EH (cell line): Measurements from ENCODE around the gene MYL5.
"Not testable (repeated sequence)": the region's sequence is repeated elsewhere in the genome, so short reads cannot be mapped to it uniquely, and the experiment has no call there.

Experiments used
- DNase-seq: peaks from one replicate; pipeline ENCODE4 v3.0.0-alpha.2; 2015; ENCODE audit warnings: low read depth

The MYL5 gene

DNA sequence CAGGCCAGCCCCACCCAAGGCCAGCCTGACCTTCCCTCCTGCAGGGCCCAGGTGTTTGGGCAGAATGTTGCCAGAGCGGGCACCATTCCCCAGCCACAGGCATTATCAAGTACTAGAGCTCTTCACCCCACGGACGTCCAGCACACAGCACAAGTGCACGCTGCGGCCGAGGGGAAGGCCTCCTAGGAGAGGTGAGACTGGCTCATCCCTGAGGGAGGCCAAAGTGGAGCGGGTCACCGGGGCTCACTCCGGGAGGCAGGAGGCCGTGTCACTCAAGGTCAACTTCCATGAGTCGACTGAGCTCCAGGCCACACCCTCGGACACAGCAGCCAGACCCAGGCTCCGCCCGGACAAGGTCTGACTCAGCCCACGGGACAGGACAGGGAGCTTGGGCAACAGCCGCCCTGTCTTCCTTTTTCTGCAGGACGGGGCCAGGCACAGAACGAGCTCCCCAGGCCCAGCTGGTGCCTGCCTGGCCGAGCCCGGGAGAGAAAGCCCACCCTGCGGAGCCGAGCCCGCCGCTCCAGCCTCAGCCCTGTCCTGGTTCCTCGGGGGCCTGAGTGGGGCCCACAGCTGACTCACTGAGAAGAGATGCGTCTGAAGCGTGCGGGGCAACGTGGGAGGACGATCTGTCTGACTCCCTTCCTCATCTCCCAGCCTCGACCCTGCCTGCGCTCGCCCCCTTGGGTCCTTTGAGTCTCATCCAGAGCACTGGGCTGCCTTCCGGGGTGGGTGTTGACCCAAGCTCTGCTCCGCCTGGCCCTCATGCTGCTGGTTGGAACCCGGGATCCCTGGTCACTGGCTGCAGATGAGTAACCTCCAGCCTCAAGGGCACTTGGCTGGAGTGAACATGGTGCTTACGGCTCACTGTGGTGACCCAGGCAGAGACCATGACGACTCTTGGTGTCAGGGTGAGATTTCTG, 13.0 kb downstream of the MYL5 start:
- DNase-seq: peak; percentile 87

DNA sequence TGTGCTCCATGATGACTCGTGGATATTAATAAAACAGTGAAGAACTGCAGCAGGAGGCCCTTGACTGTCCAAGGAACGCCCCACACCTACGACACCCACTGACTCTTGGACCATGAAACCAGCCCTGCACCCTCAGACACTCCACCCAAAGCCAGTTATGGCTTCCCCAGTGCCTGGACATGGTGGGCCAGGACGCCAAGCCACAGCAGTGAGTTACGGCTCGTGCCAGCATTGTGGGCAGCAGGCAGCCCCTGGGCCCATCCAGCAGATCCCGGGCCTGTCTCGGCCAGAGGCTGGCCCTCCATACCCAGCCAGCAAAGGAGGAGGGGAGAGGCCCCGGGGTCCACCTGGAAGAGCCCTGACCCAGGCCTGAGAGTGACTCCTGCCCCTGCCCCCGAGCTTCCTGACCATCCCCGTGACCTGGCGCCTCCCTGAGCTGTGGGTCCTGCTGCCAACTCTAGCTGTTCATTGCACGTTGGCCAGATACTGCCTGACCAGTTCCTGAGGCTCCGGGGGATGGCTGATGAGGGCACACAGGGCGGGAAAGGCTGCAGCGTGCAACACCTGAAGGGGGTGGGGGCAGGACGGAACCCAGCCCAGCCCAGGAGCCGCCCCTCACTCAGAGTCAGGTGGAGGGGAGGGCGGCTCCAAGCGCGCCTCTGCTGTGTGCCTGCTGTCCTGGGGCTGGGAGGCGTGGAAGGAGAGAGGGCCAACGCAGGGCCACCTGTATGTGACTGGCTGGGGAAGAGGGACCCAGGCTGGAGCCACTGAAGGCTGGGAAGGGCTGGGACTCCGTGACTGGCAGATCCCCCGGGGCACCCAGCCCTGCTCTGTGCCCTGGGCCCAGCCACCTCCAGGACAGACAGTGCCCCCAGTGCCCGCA, 13.9 kb downstream of the MYL5 start:
- DNase-seq: no peak

DNA sequence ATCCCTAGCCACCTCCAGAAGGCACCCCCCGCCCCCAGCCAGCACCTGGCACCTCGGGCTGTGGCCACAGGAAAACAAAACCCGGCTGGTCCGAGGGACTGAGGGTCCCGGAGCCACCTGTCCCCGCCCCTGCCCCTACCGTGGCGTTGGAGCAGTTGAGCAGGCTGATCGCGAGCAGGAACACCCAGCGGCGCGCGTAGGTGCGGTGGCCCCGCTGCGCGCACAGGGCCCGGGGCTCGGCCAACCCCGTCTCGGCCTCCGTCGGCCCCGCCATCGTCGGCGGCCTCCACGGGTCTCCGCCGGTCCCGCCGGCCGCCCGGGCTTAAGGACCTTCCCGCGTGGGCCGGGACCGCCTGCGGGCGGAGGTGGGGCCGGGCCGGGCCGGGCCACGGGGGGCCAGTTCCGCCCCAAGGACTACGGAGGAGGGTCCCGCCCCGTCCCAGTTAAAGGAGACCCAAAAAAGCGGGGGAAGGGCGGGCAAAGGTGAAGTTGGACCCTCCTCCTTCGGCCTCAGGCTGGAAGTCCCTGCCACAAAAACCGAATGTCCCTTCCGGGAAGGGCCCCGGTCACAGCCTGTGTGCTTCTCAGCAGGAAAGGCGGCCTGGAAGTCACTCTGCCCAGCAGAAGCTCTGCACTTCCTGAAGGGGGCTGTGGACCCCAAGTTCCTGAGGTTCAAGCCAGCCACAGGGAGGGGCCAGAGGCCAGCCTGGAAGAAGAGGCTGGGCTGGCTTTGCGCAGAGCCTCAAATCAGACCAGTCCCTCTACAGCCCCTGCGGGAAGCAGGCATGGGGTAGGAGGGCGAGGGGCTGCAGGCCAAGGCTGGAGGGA, 14.7 kb downstream of the MYL5 start, which contains the start of gene SLC49A3:
TSS of gene SLC49A3 (minus strand) at position 298 of the 828 bp plus-strand sequence. CDS start at position 274, 24 bp downstream.
- no peak for DNase-seq

DNA sequence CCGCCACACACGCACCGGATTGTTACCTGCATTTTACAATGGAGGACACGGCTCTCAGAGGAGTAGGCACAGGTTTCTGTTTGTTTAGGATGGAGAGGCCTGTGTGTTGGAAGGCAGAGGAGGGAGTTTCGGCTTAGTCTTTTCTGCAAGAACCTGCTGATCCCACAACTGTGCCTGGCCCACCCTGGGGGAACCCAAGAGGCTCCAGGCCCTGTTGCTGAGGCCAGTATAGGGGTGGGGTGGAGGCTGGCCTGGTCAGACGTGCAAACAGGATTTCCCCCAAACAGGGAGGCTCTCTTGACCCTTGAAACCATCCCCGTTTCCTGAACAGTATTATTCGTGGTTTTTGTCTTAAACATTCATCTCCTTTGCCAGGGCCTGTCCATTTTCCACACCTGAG, 15.4 kb downstream of the MYL5 start:
- DNase-seq: no peak

DNA sequence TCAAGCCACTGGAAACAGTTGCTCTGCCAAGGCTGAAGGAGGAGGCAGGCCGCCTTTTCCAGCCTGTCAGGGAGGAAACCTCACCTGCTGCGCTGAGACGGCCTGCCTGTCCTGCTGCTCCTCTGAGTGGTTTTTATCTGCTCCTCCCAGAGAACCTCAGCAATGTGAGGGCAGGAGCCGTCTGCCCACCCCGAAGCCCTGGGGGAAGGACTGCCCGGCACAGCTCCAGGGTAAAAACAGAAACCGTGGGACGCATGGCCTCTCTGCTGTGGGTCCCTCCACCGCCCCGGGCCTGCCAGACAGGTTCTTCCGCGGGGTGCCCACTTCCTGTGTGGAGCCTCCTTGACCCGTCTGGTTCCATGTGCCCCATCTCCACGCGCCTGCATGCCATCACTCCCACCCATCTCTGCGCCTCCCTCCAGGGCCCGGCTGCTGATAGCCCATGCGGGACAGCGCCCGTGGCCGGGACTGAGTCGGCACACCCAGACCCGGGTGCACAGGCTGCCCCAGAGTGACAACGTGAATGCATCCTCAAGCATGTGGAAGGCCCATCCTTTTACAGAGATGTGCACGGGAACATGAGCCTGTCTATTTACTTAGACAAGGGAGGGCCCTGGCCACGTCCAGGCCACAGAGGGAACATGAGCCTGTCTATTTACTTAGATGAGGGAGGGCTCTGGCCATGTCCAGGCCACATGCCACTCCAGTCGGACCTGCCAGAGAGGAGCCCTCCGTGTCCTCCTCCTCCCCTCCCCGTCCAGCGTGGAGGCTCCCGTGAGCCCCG, 18.6 kb downstream of the MYL5 start:
- DNase-seq: no peak

DNA sequence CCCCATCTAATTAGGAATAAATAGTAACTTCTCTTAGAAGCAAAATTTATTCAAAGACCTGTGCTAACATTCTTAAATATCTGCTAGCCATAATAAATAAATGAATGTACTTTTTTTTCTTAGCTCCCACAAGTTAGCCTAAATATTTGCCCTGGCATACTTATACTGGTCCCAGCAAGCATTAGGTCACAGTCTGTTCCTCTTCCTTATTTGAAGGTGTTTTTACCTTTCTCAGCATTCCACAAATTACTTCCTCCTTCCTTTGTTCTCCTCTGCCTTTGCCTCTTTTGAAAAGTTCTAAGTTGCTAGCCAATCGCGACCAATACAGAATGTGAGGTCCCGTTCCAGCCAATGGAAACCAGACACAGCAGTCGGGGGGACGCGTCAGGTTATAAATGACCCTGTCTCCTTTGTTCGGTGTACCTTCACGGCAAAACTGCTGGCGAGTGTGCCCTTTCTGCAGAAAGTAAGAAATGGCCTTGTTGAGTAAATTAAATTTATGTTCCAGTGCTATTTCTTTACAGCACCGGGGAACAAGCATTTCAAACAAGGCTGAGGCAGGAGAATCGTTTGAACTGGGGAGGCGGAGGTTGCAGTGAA, 20.1 kb downstream of the MYL5 start:
- not testable (repeated sequence) for DNase-seq

DNA sequence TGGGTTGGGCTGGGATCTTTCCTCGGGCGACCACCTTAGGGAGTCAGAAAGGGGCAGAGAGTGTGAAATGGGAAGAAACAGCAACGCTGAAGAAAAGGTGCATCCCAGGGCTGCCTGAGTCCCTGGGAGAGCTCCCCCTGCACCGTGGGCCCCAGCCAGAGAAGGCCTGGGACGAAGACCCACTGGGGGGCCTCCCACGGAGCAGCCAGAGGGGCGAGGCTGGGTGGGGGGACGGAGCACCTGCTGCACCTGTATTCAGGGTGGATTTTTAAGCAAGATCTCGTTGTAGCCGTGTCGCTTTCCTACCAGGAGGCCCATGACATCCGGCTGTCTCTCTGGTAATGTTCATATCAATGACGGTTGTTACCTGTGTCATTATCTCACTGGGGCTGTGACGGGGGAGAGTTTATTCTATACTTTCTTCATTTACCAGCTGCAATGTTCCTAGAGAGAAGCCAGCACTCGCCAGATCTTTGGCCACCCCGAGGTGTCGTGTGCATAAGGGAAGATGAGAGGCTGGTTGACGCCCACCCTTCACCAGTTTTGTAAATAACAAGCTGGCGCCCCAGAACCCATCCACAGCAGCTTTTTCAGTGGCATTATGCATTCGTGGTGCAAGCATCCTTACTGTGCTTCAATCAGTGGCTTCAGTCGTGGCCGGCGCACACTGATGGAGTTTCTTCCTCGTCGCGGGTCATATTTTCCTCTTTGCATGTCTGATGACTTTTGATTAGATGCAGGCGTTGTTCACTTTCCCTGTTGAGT, 25.7 kb downstream of the MYL5 start:
- no peak for DNase-seq

DNA sequence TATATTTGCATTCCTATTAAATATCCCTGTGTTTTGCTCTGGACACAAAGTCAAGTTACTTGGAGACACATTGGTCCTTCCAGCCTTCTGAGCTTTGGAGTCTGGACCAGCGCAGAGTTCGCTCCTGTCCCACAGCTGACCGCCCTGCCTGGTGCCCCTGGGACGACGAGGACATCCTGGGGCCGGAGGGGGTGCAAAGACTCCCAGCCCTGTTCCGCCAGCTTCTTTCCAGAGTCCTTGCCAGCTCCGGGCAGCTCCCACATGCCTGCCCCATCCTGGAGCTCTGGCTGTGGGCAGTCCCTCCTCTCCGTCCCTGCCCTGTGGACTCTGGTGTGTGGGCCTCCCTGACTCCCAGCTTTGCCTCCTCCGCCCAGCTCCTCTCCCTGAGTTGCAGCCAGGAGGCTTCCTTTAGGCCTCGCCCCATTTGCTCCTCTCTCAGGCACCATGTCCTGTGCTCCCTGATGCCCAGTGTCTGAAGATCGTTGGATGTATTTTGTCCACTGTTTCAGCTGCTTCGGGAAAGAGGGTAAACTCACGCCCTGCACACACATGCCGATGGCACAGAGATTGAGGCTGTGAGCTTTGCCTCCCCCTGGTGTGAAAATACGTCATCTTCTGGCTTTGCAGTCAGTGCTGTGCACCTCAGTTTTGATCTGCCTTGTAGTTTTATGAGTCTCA, 26.4 kb downstream of the MYL5 start:
- no peak for DNase-seq

DNA sequence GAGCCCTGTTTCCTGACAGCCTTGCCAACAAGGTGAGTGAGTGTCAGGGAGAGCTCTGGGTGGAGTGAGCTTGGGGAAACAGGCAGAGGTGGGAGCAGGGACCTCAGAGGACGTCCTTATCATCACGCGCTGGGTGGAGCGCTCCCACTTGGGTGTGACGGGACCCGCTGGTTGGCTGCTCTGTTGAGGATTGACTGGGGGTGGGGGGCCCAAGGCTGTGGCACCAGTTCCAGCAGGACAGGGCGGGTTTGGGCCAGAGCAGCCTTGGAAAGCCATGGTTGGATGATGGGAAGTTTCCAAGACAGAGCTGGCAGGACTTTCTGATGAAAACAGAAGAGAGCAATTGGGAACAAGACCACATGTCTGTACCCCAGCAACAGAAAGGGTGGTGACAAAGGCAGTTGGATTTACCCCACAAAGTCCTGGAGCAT, 28.3 kb downstream of the MYL5 start:
- DNase-seq: no peak

DNA sequence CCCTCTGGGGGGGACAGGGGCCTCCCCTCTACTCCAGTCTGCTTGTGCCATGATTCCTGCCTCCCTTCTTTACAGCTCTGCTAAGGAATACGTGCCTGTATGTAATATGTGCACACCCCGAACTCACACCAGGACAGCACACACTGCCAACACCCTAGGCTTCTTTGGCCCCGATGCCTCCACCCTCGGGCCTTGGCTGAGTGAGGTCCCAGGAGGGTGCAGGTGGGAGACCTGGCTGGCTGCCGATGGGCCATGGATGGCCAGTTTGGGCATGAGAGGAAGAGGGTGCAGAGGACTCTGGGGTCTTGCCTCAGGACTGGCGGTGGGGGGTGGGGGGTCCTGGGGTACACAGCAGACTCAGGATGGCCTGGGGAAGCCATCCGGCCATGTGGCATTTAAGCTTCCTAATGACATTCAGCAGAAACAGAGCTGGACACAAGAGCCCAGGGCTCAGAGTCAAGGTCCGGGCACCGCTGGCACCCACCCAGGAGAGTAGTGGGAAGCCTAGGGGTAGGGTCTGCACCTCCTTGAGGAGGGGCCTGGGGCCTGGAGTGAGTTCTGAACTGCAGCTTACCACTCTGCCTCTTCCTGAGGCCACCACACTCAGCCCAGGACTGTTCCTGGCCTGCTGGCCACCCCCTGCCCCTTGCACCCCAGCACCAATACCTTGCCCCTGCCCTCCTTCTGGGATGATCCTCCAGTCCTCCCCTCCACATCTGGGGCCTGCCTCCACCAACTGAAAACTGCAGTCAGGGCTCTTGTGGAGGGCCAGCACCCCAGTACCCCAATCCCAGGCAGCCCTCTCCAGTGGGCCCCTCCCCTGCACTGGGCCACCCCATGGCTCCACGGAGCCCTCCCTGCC, 29.2 kb downstream of the MYL5 start:
- no peak for DNase-seq

DNA sequence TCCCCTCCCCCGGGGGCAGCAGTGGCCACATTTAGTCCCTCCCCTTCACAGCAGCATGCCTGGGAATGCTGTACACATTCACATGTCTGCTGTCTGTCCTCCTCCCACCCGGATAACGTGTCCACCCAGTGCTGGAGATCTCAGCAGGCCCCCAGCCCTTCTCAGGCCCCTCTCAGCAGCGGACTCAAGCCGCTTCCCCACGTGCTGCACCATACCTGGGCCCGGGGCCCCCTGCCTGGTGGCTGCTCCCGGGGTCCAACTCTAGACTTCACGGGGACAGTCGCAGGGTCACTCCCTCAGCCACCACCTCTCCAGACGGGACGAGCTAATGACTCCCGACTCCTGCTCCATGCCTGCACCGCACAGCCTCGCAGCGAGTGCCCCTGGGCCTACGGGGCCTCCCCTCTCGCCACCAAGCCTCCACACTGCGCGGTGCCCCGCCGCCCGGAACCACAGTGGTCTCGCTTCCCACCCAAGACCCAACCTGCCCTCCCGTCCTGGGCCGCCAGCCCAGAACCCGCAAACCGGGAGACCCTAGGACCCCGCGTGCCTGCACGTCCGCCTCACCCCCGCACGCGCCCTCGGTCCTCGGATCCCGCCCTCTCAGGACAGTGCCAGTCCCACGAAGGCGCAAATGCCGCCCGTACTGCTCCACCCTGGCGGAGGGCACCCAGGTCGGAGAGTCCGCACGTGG, 30.0 kb downstream of the MYL5 start:
- DNase-seq: no peak

DNA sequence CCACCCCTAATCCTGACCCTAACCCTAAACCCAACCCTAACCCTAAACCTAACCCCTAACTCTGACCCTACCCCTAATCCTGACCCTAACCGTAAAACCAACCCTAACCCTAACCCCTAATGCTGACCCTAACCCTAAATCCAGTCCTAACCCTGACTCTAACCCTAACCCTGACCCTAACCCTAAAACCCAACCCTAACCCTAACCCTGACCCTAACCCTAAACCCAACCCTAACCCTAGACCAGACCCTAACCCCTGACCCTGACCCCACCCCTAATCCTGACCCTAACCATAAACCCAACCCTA, 30.6 kb downstream of the MYL5 start:
- no peak for DNase-seq

DNA sequence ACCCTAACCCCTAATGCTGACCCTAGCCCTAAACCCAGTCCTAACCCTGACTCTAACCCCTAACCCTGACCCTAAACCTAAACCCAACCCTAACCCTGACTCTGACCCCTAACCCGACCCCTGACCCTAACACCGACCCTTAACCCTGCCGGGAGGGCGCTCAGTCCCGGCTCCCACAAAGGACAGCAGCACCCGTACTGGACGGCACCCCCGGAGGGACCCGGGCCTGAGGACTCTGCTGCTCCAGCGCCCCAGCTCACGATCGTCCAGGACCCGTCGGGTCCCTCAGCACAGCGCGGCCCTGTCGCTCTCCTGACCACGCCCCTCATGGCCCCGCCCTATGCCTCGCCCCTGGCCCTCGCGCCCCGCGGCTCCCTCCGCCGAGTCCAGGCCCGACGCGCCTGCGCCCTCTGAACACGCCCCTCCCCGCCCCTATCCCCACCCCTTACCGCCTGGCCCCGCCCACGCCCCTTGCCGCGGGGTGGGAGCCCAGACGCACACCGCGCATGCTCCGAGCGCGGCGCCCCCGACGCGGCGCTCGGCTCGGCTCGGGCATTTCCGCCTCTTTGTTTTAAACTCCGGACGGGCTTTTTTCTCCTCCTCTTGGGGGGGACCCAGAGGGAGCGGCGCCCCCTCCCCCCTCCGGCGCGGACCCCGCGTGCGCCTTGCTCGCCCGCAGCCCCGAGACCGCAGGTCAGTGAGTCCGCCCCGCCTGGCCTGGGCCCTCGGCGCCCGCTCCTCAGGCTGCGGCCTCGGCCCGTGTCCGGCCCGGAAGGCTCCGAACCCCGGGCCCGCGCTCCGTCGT, 31.1 kb downstream of the MYL5 start, which contains the start of gene PCGF3:
TSS of gene PCGF3 (plus strand) at position 555 of the 805 bp plus-strand sequence. CDS start 27,849 bp downstream, outside the sequence.
- peak; percentile 95 for DNase-seq

DNA sequence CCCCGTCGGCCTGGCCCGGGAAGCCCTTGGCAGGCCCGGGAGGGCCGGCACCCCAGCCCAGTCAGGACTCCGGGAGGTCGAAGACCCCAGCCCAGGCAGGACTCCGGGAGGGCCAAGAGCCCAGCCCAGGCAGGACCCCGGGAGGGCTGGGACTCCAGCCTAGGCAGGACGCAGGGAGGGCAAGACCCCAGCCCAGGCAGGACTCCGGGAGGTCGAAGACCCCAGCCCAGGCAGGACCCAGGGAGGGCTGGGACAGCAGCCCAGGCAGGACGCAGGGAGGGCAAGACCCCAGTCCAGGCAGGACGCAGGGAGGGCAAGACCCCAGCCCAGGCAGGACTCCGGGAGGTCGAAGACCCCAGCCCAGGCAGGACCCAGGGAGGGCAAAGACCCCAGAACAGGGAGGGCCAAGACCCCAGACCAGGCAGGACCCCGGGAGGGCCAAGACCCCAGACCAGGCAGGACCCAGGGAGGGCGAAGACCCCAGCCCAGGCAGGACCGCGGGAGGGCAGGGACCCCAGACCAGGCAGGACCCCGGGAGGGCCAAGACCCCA, 31.8 kb downstream of the MYL5 start:
- DNase-seq: not testable (repeated sequence)

DNA sequence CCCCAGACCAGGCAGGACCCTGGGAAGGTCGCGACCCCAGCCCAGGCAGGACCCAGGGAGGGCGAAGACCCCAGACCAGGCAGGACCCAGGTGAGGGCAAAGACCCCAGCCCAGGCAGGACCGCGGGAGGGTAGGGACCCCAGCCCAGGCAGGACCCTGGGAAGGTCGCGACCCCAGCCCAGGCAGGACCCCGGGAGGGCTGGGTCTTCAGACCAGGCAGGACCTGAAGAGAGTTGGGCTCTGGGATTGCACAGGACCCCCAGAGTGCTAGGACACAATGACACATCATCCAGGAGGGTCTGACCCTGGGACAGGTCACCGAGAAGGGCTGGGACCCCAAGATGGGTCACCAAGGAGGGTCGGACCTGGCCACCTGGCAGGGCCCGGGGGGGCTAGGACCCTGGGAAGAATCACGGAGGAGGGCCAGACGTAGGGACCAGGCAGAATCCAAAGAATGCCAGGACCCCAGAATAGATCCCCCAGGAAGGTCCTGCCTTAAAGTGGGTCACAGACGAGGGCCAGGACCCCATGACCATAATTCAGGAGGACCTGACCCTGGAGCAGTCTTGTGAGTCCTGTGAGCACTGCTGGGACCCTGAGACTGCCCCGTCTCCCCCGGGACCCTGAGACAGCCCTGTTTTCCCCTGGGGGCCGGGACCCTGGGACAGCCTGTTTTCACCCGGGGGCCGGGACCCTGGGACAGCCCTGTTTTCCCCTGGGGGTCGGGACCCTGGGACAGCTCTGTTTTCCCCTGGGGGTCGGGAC, 32.7 kb downstream of the MYL5 start:
- no peak for DNase-seq
